ENCODE data around the gene ELOVL3. TPM values are rescaled to one million over a fixed set of nuclear protein-coding genes. Genes with fewer than 3 reads are reported as not detected.
A peak's percentile ranks its signal among the peaks of the same experiment; 100 is the strongest.
"Not testable (repeated sequence)": the region's sequence is repeated elsewhere in the genome, so short reads cannot be mapped to it uniquely, and the experiment has no call there.

Gene ELOVL3
- total and polyA plus RNA-seq, 9 donors = 0.35 to 1.1 (median 0.57) TPM

GRCh38 chr10:102252508-102252907 is 26.4 kb downstream of the ELOVL3 start:
- H3K9me3 ChIP-seq (replicated peaks; ENCODE audit: control insufficient read depth, low read depth, low read length); H3K4me3 ChIP-seq (ENCODE audit: low read length); DNase-seq; H3K27me3 ChIP-seq (ENCODE audit: control insufficient read depth, insufficient read depth, low read length); H3K4me1 ChIP-seq (ENCODE audit: control insufficient read depth, insufficient read depth, low read length); H3K27ac ChIP-seq (ENCODE audit: low read length): not testable (repeated sequence)
- peaks cover 14% of the 10 kb centered on the region for H3K36me3 ChIP-seq (ENCODE audit: control insufficient read depth, insufficient read depth, low read length)
- WGBS (ENCODE audit: insufficient coverage) = 91% methylated on average over 2 of the region's 3 CpGs

- Histone ChIP-seq H3K9me3 (replicated peaks; ENCODE audit: control insufficient read depth, low read depth, low read length) (no peaks in the 10 kb centered on the region), H3K4me3 (ENCODE audit: low read length) (no peak overlapping the region), H3K4me1 (ENCODE audit: control insufficient read depth, insufficient read depth, low read length) (no peaks in the 10 kb centered on the region), H3K27ac (ENCODE audit: low read length) (no peak overlapping the region), H3K36me3 (ENCODE audit: control insufficient read depth, insufficient read depth, low read length) (peaks cover 4% of the 10 kb centered on the region), H3K27me3 (ENCODE audit: control insufficient read depth, insufficient read depth, low read length) (no peaks in the 10 kb centered on the region)
- WGBS (ENCODE audit: insufficient coverage) = no CpG with 5 or more reads among the region's 1 CpG
- DNase-seq = no peak
Measured at GRCh38 chr10:102254426-102254825, 28.3 kb downstream of the ELOVL3 start.

- no peaks in the 10 kb centered on the region for H3K9me3 ChIP-seq (replicated peaks; ENCODE audit: control insufficient read depth, low read depth, low read length)
- peaks cover 9% of the 10 kb centered on the region for H3K36me3 ChIP-seq (ENCODE audit: control insufficient read depth, insufficient read depth, low read length)
- DNase-seq = no peak
- H3K27ac ChIP-seq (ENCODE audit: low read length) = no peak overlapping the region
- H3K4me3 ChIP-seq (ENCODE audit: low read length) = no peak overlapping the region
- no peaks in the 10 kb centered on the region for H3K27me3 ChIP-seq (ENCODE audit: control insufficient read depth, insufficient read depth, low read length)
- no CpG with 5 or more reads among the region's 2 CpGs for WGBS (ENCODE audit: insufficient coverage)
- no peaks in the 10 kb centered on the region for H3K4me1 ChIP-seq (ENCODE audit: control insufficient read depth, insufficient read depth, low read length)
Measured at GRCh38 chr10:102255404-102255803, 29.3 kb downstream of the ELOVL3 start.

GRCh38 chr10:102261196-102261595 is 35.1 kb downstream of the ELOVL3 start:
- H3K27me3 ChIP-seq (ENCODE audit: control insufficient read depth, insufficient read depth, low read length) = no peaks in the 10 kb centered on the region
- H3K27ac ChIP-seq (ENCODE audit: low read length) = peak overlapping the region; percentile 3
- no peaks in the 10 kb centered on the region for H3K9me3 ChIP-seq (replicated peaks; ENCODE audit: control insufficient read depth, low read depth, low read length)
- DNase-seq = no peak
- H3K4me1 ChIP-seq (ENCODE audit: control insufficient read depth, insufficient read depth, low read length) = peaks cover 25% of the 10 kb centered on the region
- H3K36me3 ChIP-seq (ENCODE audit: control insufficient read depth, insufficient read depth, low read length) = peaks cover 32% of the 10 kb centered on the region
- H3K4me3 ChIP-seq (ENCODE audit: low read length) = no peak overlapping the region

- Histone ChIP-seq H3K27ac (ENCODE audit: low read length) (no peak overlapping the region), H3K4me1 (ENCODE audit: control insufficient read depth, insufficient read depth, low read length) (peaks cover 25% of the 10 kb centered on the region)
- DNase-seq = no peak
Measured at GRCh38 chr10:102261842-102262241, 35.7 kb downstream of the ELOVL3 start.

GRCh38 chr10:102262744-102263370 is 36.8 kb downstream of the ELOVL3 start:
- no peak overlapping the region for H3K4me3 ChIP-seq (ENCODE audit: low read length)
- peak; percentile 70 for DNase-seq
- H3K4me1 ChIP-seq (ENCODE audit: control insufficient read depth, insufficient read depth, low read length) = peaks cover 27% of the 10 kb centered on the region
- H3K9me3 ChIP-seq (replicated peaks; ENCODE audit: control insufficient read depth, low read depth, low read length) = no peaks in the 10 kb centered on the region
- WGBS (ENCODE audit: insufficient coverage) = 89% methylated on average over 3 of the region's 4 CpGs
- H3K36me3 ChIP-seq (ENCODE audit: control insufficient read depth, insufficient read depth, low read length) = peaks cover 32% of the 10 kb centered on the region
- no peaks in the 10 kb centered on the region for H3K27me3 ChIP-seq (ENCODE audit: control insufficient read depth, insufficient read depth, low read length)
- H3K27ac ChIP-seq (ENCODE audit: low read length) = peak overlapping the region; percentile 68

More at GRCh38 chr10:102261842-102262241, 35.7 kb downstream of the ELOVL3 start:
- no peak overlapping the region for H3K4me3 ChIP-seq (ENCODE audit: low read length)
- 43% methylated on average over 3 of the region's 6 CpGs for WGBS (ENCODE audit: insufficient coverage)
- H3K27me3 ChIP-seq (ENCODE audit: control insufficient read depth, insufficient read depth, low read length) = no peaks in the 10 kb centered on the region
- H3K9me3 ChIP-seq (replicated peaks; ENCODE audit: control insufficient read depth, low read depth, low read length) = no peaks in the 10 kb centered on the region
- H3K36me3 ChIP-seq (ENCODE audit: control insufficient read depth, insufficient read depth, low read length) = peaks cover 32% of the 10 kb centered on the region

GRCh38 chr10:102264371-102264770 is 38.3 kb downstream of the ELOVL3 start:
- Histone ChIP-seq H3K27me3 (ENCODE audit: control insufficient read depth, insufficient read depth, low read length) (no peaks in the 10 kb centered on the region), H3K9me3 (replicated peaks; ENCODE audit: control insufficient read depth, low read depth, low read length) (no peaks in the 10 kb centered on the region), H3K4me3 (ENCODE audit: low read length) (no peak overlapping the region), H3K36me3 (ENCODE audit: control insufficient read depth, insufficient read depth, low read length) (peaks cover 32% of the 10 kb centered on the region), H3K27ac (ENCODE audit: low read length) (peak overlapping the region; percentile 68), H3K4me1 (ENCODE audit: control insufficient read depth, insufficient read depth, low read length) (peaks cover 34% of the 10 kb centered on the region)
- WGBS (ENCODE audit: insufficient coverage) = no CpG with 5 or more reads among the region's 4 CpGs
- no peak for DNase-seq

GRCh38 chr10:102266670-102267069 is 40.6 kb downstream of the ELOVL3 start:
- DNase-seq = no peak
- H3K27me3 ChIP-seq (ENCODE audit: control insufficient read depth, insufficient read depth, low read length) = no peaks in the 10 kb centered on the region
- no peaks in the 10 kb centered on the region for H3K9me3 ChIP-seq (replicated peaks; ENCODE audit: control insufficient read depth, low read depth, low read length)
- H3K36me3 ChIP-seq (ENCODE audit: control insufficient read depth, insufficient read depth, low read length) = peaks cover 19% of the 10 kb centered on the region
- no peak overlapping the region for H3K4me3 ChIP-seq (ENCODE audit: low read length)
- no peak overlapping the region for H3K27ac ChIP-seq (ENCODE audit: low read length)
- 92% methylated on average over 3 of the region's 3 CpGs for WGBS (ENCODE audit: insufficient coverage)
- H3K4me1 ChIP-seq (ENCODE audit: control insufficient read depth, insufficient read depth, low read length) = peaks cover 28% of the 10 kb centered on the region

- Histone ChIP-seq H3K36me3 (ENCODE audit: control insufficient read depth, insufficient read depth, low read length) (peaks cover 14% of the 10 kb centered on the region), H3K4me3 (ENCODE audit: low read length) (no peak overlapping the region), H3K9me3 (replicated peaks; ENCODE audit: control insufficient read depth, low read depth, low read length) (no peaks in the 10 kb centered on the region), H3K27me3 (ENCODE audit: control insufficient read depth, insufficient read depth, low read length) (no peaks in the 10 kb centered on the region), H3K27ac (ENCODE audit: low read length) (peak overlapping the region; percentile 83), H3K4me1 (ENCODE audit: control insufficient read depth, insufficient read depth, low read length) (peaks cover 20% of the 10 kb centered on the region)
- DNase-seq = no peak
Measured at GRCh38 chr10:102267748-102268147, 41.6 kb downstream of the ELOVL3 start.

- Histone ChIP-seq H3K4me1 (ENCODE audit: control insufficient read depth, insufficient read depth, low read length) (peaks cover 18% of the 10 kb centered on the region), H3K27me3 (ENCODE audit: control insufficient read depth, insufficient read depth, low read length) (no peaks in the 10 kb centered on the region), H3K4me3 (ENCODE audit: low read length) (no peak overlapping the region), H3K27ac (ENCODE audit: low read length) (peak overlapping the region; percentile 83), H3K36me3 (ENCODE audit: control insufficient read depth, insufficient read depth, low read length) (peaks cover 13% of the 10 kb centered on the region), H3K9me3 (replicated peaks; ENCODE audit: control insufficient read depth, low read depth, low read length) (no peaks in the 10 kb centered on the region)
- DNase-seq = peak; percentile 59
Measured at GRCh38 chr10:102268375-102268888, 42.3 kb downstream of the ELOVL3 start.

GRCh38 chr10:102269017-102269416 is 42.9 kb downstream of the ELOVL3 start:
- no peaks in the 10 kb centered on the region for H3K27me3 ChIP-seq (ENCODE audit: control insufficient read depth, insufficient read depth, low read length)
- peak overlapping the region; percentile 83 for H3K27ac ChIP-seq (ENCODE audit: low read length)
- DNase-seq = peak; percentile 86
- H3K9me3 ChIP-seq (replicated peaks; ENCODE audit: control insufficient read depth, low read depth, low read length) = no peaks in the 10 kb centered on the region
- 48% methylated on average over 3 of the region's 3 CpGs for WGBS (ENCODE audit: insufficient coverage)
- H3K4me1 ChIP-seq (ENCODE audit: control insufficient read depth, insufficient read depth, low read length) = peaks cover 20% of the 10 kb centered on the region
- no peak overlapping the region for H3K4me3 ChIP-seq (ENCODE audit: low read length)
- H3K36me3 ChIP-seq (ENCODE audit: control insufficient read depth, insufficient read depth, low read length) = peaks cover 10% of the 10 kb centered on the region

All from muscle of leg (tissue), 11 donors.